Transverse colon (tissue), 4 donors: Measurements from ENCODE around the gene MPRIP. TPM values are rescaled to one million over a fixed set of nuclear protein-coding genes. Genes with fewer than 3 reads are reported as not detected.

Source experiments
- DNase-seq: peaks from one replicate; pipeline ENCODE4 v3.0.0-alpha.2; 2019
- H3K27ac ChIP-seq, 4 donors: fragments of 200-600 bp; sonication (generic); 2 replicates each; pipeline ENCODE4 v1.5.1; 2016 to 2018; ENCODE audit warnings: inconsistent platforms in 4 of 4
- H3K27me3 ChIP-seq: fragments of 200-600 bp; sonication (generic); 2 replicates; pipeline ENCODE4 v1.5.1; 2017; ENCODE audit warnings: inconsistent platforms
- H3K36me3 ChIP-seq, 4 donors: fragments of 200-600 bp; sonication (generic); 2 replicates each; pipeline ENCODE4 v1.5.1; 2017 to 2019; ENCODE audit warnings: inconsistent platforms in 4 of 4
- H3K4me1 ChIP-seq, 4 donors: fragments of 200-600 bp; sonication (generic); 2 replicates each; pipeline ENCODE4 v1.5.1; 2017 to 2020; ENCODE audit warnings: inconsistent platforms in 4 of 4
- H3K4me3 ChIP-seq, 4 donors: fragments of 200-600 bp; sonication (generic); 1 replicate in 1 of 4; 2 replicates in 3 of 4; pipeline versions ENCODE4 v1.5.1 to v1.6.1; 2017 to 2019; ENCODE audit warnings: inconsistent platforms in 4 of 4
- H3K9me3 ChIP-seq, 2 donors: fragments of 200-600 bp; sonication (generic); 2 replicates each; pipeline ENCODE4 v1.5.1; 2017 to 2019; ENCODE audit warnings: inconsistent platforms in 2 of 2
- EP300 ChIP-seq: sonication (generic); formaldehyde crosslinking; IDR thresholded peaks from one replicate; pipeline ENCODE4 v1.6.1; 2017; ENCODE audit warnings: antibody characterized with exemption, low read depth
- POLR2A ChIP-seq: fragments of 450-650 bp; IDR thresholded peaks from one replicate; pipeline ENCODE4 v1.6.1; 2016; ENCODE audit warnings: antibody characterized with exemption, mild to moderate bottlenecking, moderate library complexity
- POLR2AphosphoS5 ChIP-seq, 3 donors: sonication (generic); formaldehyde crosslinking; IDR thresholded peaks; one replicate each; pipeline ENCODE4 v1.6.1; 2016; ENCODE audit warnings: antibody characterized with exemption in 3 of 3
- WGBS, 2 donors: methylation state at CpG; one replicate each; pipeline ENCODE4 v1.1.5; 2018; ENCODE audit warnings: low coverage in 1 of 2; 5-methylcytosine and 5-hydroxymethylcytosine counted together
- in situ Hi-C, 4 donors: fragments of 200-750 bp; cut with MboI; loops; one replicate each; pipeline versions ENCODE4 v1.15.0 to v1.15.1; 2017; ENCODE audit warnings: low sequenced_read_pairs in 3 of 4, low pct_ligation_motif_present in 1 of 4, low pct_unique_long_range_greater_than_20kb in 1 of 4
- intact Hi-C: fragments of 100-400 bp; cut with DNase I; formaldehyde crosslinking; loops from one replicate; pipeline ENCODE4 v1.15.1; 2023; ENCODE audit warnings: low total_unique reads
- total RNA-seq, 4 donors: library from RNA; depleted of rRNA; stranded (reverse); fragments of >200 nt; gene quantifications; one replicate each; pipeline ENCODE4 v1.1.0, GENCODE V29; 2016
- TF ChIP-seq, protein P1 (sequence below), 5 experiments: fragments of 200-600 bp in 3 of 5; fragments of 450-650 bp in 2 of 5; sonication (generic) in 3 of 5; IDR thresholded peaks; 1 replicate in 2 of 5; 2 replicates in 3 of 5; pipeline ENCODE4 v1.5.1; 2016 to 2017; ENCODE audit warnings: antibody characterized with exemption in 5 of 5, inconsistent platforms in 3 of 5, mild to moderate bottlenecking in 2 of 5, moderate library complexity in 1 of 5

Gene MPRIP
- total RNA-seq, 4 donors from 2014 or later, result 124 to 368 (median 158) TPM

DNA sequence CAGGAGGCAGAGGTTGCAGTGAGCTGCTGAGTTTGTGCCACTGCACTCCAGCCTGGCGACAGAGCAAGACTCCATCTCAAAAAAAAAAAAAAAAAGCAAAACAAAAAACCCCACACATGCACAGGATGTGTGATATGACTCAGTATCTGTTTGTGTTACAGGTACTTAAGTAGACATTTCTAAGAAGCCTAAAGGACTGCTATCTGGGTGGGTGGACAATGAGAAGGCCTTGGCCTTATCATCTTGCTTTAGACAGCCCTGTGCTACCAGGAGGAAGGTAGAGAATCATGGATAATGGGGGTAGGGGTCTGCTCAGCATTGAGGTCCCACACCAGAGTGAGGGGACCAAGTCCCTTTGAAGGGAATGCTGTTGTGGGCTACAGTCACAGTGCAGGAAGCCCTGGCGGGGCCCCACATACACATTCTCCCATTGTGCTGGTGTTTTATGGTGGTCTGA lies 137.1 kb downstream of the MPRIP start:
- Histone ChIP-seq H3K9me3 (no peaks in the 10 kb centered on the region), H3K36me3 (peaks cover 0 to 57% (median 24%) of the 10 kb centered on the region in 4 donors), H3K27me3 (no peaks in the 10 kb centered on the region), H3K4me3 (no peak overlapping the region), H3K4me1 (no peaks in the 10 kb centered on the region), H3K27ac (peak overlapping the region in 3 of 4 donors; percentile 0 to 55 (median 20))
- intact Hi-C loops, result no loop called here
- no peak for DNase-seq
- in situ Hi-C loops, result no loop called here
- 71 to 81% methylated on average over 1 to 2 of the region's 2 CpGs for WGBS, 2 donors
- no peak for TF ChIP-seq EP300
- no peak for TF ChIP-seq POLR2A
- TF ChIP-seq POLR2AphosphoS5 (IDR thresholded peaks at IDR 0.05), result no peak
- TF ChIP-seq, protein P1, sequence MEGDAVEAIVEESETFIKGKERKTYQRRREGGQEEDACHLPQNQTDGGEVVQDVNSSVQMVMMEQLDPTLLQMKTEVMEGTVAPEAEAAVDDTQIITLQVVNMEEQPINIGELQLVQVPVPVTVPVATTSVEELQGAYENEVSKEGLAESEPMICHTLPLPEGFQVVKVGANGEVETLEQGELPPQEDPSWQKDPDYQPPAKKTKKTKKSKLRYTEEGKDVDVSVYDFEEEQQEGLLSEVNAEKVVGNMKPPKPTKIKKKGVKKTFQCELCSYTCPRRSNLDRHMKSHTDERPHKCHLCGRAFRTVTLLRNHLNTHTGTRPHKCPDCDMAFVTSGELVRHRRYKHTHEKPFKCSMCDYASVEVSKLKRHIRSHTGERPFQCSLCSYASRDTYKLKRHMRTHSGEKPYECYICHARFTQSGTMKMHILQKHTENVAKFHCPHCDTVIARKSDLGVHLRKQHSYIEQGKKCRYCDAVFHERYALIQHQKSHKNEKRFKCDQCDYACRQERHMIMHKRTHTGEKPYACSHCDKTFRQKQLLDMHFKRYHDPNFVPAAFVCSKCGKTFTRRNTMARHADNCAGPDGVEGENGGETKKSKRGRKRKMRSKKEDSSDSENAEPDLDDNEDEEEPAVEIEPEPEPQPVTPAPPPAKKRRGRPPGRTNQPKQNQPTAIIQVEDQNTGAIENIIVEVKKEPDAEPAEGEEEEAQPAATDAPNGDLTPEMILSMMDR (IDR thresholded peaks at IDR 0.05), result no peak

DNA sequence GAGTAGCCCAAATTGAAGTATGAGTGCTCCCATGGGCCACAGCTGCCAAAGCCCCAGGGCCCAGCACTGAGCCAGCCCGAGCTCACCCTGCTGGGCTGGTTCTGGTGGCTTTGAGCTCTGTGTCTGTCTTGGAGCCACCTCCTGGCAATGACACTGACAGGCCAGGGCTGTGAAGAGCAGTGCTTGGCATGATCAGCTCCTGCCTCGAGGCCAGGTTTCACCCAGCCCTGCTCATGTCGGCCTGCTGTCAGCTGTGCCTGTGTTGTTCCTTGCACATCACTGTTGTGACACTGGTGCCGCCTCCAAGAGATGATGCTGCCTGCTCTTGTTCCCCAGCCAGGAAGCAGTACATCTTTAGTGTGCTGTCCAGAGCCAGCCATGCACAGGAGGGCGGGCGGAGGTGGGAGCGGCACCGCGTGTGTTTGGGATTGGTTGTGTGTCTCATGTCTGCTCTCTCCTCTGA lies 137.9 kb downstream of the MPRIP start:
- Histone ChIP-seq H3K36me3 (peaks cover 0 to 57% (median 24%) of the 10 kb centered on the region in 4 donors), H3K27me3 (no peaks in the 10 kb centered on the region), H3K4me1 (peaks cover 0 to 1% (median 0%) of the 10 kb centered on the region in 4 donors), H3K4me3 (no peak overlapping the region), H3K27ac (peak overlapping the region in 3 of 4 donors; percentile 0 to 55 (median 20)), H3K9me3 (no peaks in the 10 kb centered on the region)
- TF ChIP-seq, protein P1 (IDR thresholded peaks at IDR 0.05), result no peak
- TF ChIP-seq POLR2A (no peak), EP300 (no peak), POLR2AphosphoS5 (IDR thresholded peaks at IDR 0.05) (no peak)
- DNase-seq, result no peak
- in situ Hi-C loops, result no loop called here
- intact Hi-C loops, result no loop called here
- WGBS, 2 donors, result 90% methylated on average over 7 of the region's 9 CpGs; no CpG with 5 or more reads in 1 of the 2 donors

DNA sequence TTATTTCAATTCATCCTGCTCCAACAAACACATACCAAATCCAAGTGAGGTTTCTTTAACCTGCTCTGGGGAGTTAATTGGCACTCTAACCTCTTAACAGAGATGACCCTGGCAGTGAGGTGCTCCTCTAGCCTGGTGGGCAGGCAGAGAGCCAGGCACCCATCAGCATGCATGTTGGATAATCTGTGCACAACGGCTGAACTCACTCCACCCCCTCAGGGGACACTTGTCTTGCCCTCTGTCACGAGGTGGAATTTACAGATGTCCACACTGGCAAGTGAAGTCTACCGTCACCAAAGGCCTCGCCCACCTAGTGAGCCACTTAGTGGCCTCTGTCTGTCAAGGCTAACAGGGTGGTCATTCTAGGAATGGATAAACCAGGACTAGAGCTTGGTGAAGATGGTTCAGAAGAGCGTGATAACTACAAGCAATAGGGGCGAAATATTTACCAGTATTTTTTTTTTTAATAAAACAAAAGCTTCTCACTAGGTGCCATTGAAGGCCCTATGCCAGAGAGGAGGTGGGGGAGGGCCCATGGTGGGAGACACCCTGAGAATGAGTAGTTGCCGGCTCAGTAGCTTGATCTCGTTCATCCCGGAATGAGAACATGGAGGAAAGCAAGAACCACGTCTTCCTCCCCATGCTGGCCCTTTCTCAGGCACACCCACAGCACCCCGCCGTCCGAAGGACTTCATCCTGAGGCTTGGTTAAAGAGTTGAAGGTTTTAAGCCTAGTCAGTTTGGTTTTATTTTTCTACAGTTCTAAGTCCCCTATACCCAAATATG lies 138.7 kb downstream of the MPRIP start:
- intact Hi-C loops, result no loop called here

More for the DNA sequence above, 138.7 kb downstream of the MPRIP start:
- no peak for DNase-seq
- no peaks in the 10 kb centered on the region for H3K9me3 ChIP-seq
- H3K36me3 ChIP-seq, result peaks cover 0 to 54% (median 23%) of the 10 kb centered on the region in 4 donors
- no peak overlapping the region for H3K4me3 ChIP-seq
- WGBS, 2 donors, result 79 to 93% methylated on average over 11 to 13 of the region's 13 CpGs
- no peaks in the 10 kb centered on the region for H3K27me3 ChIP-seq
- H3K4me1 ChIP-seq, result peaks cover 0 to 9% (median 4%) of the 10 kb centered on the region in 4 donors
- peak overlapping the region in 1 of 4 donors; percentile 55 for H3K27ac ChIP-seq
- in situ Hi-C loops, result no loop called here
- TF ChIP-seq EP300 (no peak), POLR2A (no peak), POLR2AphosphoS5 (IDR thresholded peaks at IDR 0.05) (no peak)
- TF ChIP-seq, protein P1 (IDR thresholded peaks at IDR 0.05), result no peak
